SK-N-SH (cell line): ENCODE measurements around the gene HPCA. TPM values are rescaled to one million over a fixed set of nuclear protein-coding genes. Genes with fewer than 3 reads are reported as not detected.
A peak's percentile ranks its signal among the peaks of the same experiment; 100 is the strongest.

Source experiments
- CTCF ChIA-PET: fragments of 300-600, 350-600 bp; formaldehyde crosslinking; extraction: SDS; loops from one replicate; lab custom pipeline; 2021; lab: Yijun Ruan, JAX
- POLR2A ChIA-PET: fragments of 350-600 bp; sonication (Branson Sonifier 250); formaldehyde crosslinking; extraction: SDS; loops from one replicate; lab custom pipeline; 2020; ENCODE audit warnings: antibody characterized with exemption, inconsistent platforms; lab: Yijun Ruan, JAX
- DNase-seq: peaks from one replicate; pipeline ENCODE4 v3.0.0; 2012
- H2AFZ ChIP-seq: fragments of 200-600 bp; sonication (generic); 2 replicates; pipeline ENCODE4 v1.8.1; 2016; ENCODE audit warnings: antibody characterized with exemption, mild to moderate bottlenecking, low read depth
- H3F3A ChIP-seq: fragments of 200-600 bp; sonication (generic); replicated peaks from 2 replicates; pipeline ENCODE3; 2016; ENCODE audit warnings: antibody characterized with exemption, mild to moderate bottlenecking; ENCODE audit not compliant: insufficient read depth
- H3K27ac ChIP-seq, 2 experiments: fragments of 200-500 bp in 1 of 2; fragments of 200-600 bp in 1 of 2; sonication (Bioruptor generic) in 1 of 2; sonication (generic), shearing (Covaris generic) in 1 of 2; 2 replicates each; pipeline versions ENCODE4 v1.5.1 to v1.6.1; 2014 to 2016; ENCODE audit warnings: low read depth in 2 of 2, inconsistent platforms in 1 of 2, low read length in 1 of 2, mild to moderate bottlenecking in 1 of 2, mixed read lengths in 1 of 2
- H3K27me3 ChIP-seq: fragments of 200-600 bp; sonication (generic), shearing (Covaris generic); 2 replicates; pipeline ENCODE4 v1.6.1; 2016; ENCODE audit warnings: mixed run types; ENCODE audit not compliant: insufficient read depth
- H3K36me3 ChIP-seq, 2 experiments: fragments of 200-500 bp in 1 of 2; fragments of 200-600 bp in 1 of 2; sonication (Bioruptor generic) in 1 of 2; sonication (generic) in 1 of 2; replicated peaks in 1 of 2; 2 replicates each; pipeline versions ENCODE3 to v1.5.1; 2014 to 2016; ENCODE audit warnings: low read length in 1 of 2, mild to moderate bottlenecking in 1 of 2; ENCODE audit not compliant: insufficient read depth in 2 of 2, control insufficient read depth in 1 of 2
- H3K4me1 ChIP-seq, 2 experiments: fragments of 200-500 bp in 1 of 2; fragments of 200-600 bp in 1 of 2; sonication (Bioruptor generic) in 1 of 2; sonication (generic), shearing (Covaris generic) in 1 of 2; 2 replicates each; pipeline versions ENCODE4 v1.5.1 to v1.6.1; 2014 to 2016; ENCODE audit warnings: low read depth in 1 of 2, low read length in 1 of 2, mixed run types in 1 of 2; ENCODE audit not compliant: insufficient read depth in 2 of 2, control insufficient read depth in 1 of 2
- H3K4me2 ChIP-seq: fragments of 200-600 bp; sonication (generic), shearing (Covaris generic); 2 replicates; pipeline ENCODE4 v1.6.1; 2017; ENCODE audit warnings: mixed run types
- H3K4me3 ChIP-seq, 2 experiments: fragments of 200-500 bp in 1 of 2; fragments of 200-600 bp in 1 of 2; sonication (Bioruptor generic) in 1 of 2; sonication (generic), shearing (Covaris generic) in 1 of 2; 2 replicates each; pipeline versions ENCODE4 v1.5.1 to v1.8.1; 2014 to 2016; ENCODE audit warnings: low read depth in 2 of 2, inconsistent platforms in 1 of 2, low read length in 1 of 2, mild to moderate bottlenecking in 1 of 2, mixed read lengths in 1 of 2, moderate library complexity in 1 of 2
- H3K79me2 ChIP-seq: fragments of 200-600 bp; sonication (generic); 2 replicates; pipeline ENCODE4 v1.8.1; 2017; ENCODE audit warnings: mild to moderate bottlenecking; ENCODE audit not compliant: insufficient read depth
- H3K9ac ChIP-seq: fragments of 200-600 bp; sonication (generic); 2 replicates; pipeline ENCODE4 v1.6.1; 2017; ENCODE audit warnings: mixed run types
- H3K9me2 ChIP-seq: fragments of 200-600 bp; sonication (generic); 2 replicates; pipeline ENCODE4 v1.6.1; 2017; ENCODE audit warnings: mixed run types
- H3K9me3 ChIP-seq: fragments of 200-600 bp; sonication (generic); 2 replicates; pipeline ENCODE4 v1.6.1; 2017; ENCODE audit warnings: mixed run types, mild to moderate bottlenecking, moderate library complexity
- H4K20me1 ChIP-seq: fragments of 200-600 bp; sonication (generic); 2 replicates; pipeline ENCODE4 v1.6.1; 2017; ENCODE audit warnings: mild to moderate bottlenecking, mixed run types; ENCODE audit not compliant: insufficient read depth
- GATA2 ChIP-seq: sonication (generic); formaldehyde crosslinking; IDR thresholded peaks from 2 replicates; pipeline ENCODE4 v1.5.0; 2020; ENCODE audit warnings: mild to moderate bottlenecking, missing genetic modification reagents
- RAD21 ChIP-seq: IDR thresholded peaks from 2 replicates; pipeline ENCODE4 v1.6.1; 2012; ENCODE audit warnings: mild to moderate bottlenecking, low read length
- RCOR1 ChIP-seq: fragments of 150-350 bp; IDR thresholded peaks from 2 replicates; pipeline ENCODE4 v1.6.1; 2017; ENCODE audit warnings: antibody characterized with exemption, low read length
- RFX5 ChIP-seq: IDR thresholded peaks from 2 replicates; pipeline ENCODE4 v1.6.1; 2012; ENCODE audit warnings: mild to moderate bottlenecking, improper control_type of control experiment, low read length
- SIN3A ChIP-seq: IDR thresholded peaks from 2 replicates; pipeline ENCODE4 v1.6.1; 2012; ENCODE audit warnings: low read depth, mild to moderate bottlenecking, low read length, moderate library complexity, borderline replicate concordance
- SMC3 ChIP-seq: IDR thresholded peaks from 2 replicates; pipeline ENCODE4 v1.6.1; 2012; ENCODE audit warnings: low read depth, low read length, improper control_type of control experiment
- TAF1 ChIP-seq: IDR thresholded peaks from 2 replicates; pipeline ENCODE4 v1.6.1; 2012; ENCODE audit warnings: low read depth, mild to moderate bottlenecking, low read length, moderate library complexity, borderline replicate concordance
- TCF12 ChIP-seq: IDR thresholded peaks from 2 replicates; pipeline ENCODE4 v1.4.0; 2012
- USF1 ChIP-seq: IDR thresholded peaks from 2 replicates; pipeline ENCODE4 v1.4.0; 2012; ENCODE audit warnings: low read depth, borderline replicate concordance
- USF2 ChIP-seq: fragments of 150-350 bp; IDR thresholded peaks from 2 replicates; pipeline ENCODE4 v1.6.1; 2017; ENCODE audit warnings: antibody characterized with exemption, low read length, low read depth, borderline replicate concordance
- WGBS: methylation state at CpG from one replicate; pipeline ENCODE4 v1.1.6; 2017; ENCODE audit warnings: low lambda C conversion rate; 5-methylcytosine and 5-hydroxymethylcytosine counted together
- polyA plus RNA-seq, 3 experiments: library from polyadenylated mRNA; depleted of rRNA; stranded (reverse); fragments of >200 nt; gene quantifications; 2 replicates each; pipeline ENCODE4 v1.2.3, GENCODE V29; 2012

HPCA gene
- polyA plus RNA-seq, 1 of the 3 experiments (the other 2 are of a cell fraction): not detected

- H2AFZ ChIP-seq: no peak overlapping the region
- no peaks in the 10 kb centered on the region for H3K27me3 ChIP-seq
- no peak for DNase-seq
- H3K4me3 ChIP-seq: no peak overlapping the region
- POLR2A ChIA-PET: no interaction called here
- no peaks in the 10 kb centered on the region for H3K79me2 ChIP-seq
- no peak overlapping the region for H3K27ac ChIP-seq
- H3K36me3 ChIP-seq: no peaks in the 10 kb centered on the region
- no peaks in the 10 kb centered on the region for H3K9me3 ChIP-seq
- no peaks in the 10 kb centered on the region for H3F3A ChIP-seq
- H3K4me1 ChIP-seq: no peaks in the 10 kb centered on the region
- H3K4me2 ChIP-seq: no peak overlapping the region
- CTCF ChIA-PET: interaction anchor here (1.4 to 8.9 kb wide), 3 partner anchors 81 to 159 kb away, joined by 6 to 95 read pairs (median 8); no protein-coding TSS in a partner anchor
- TF ChIP-seq RAD21: no peak
- no peak for TF ChIP-seq RFX5
- TF ChIP-seq USF1: no peak
- no peak for TF ChIP-seq GATA2 (CRISPR knock-in tag)
- TF ChIP-seq TCF12: no peak
- no peak for TF ChIP-seq USF2
- no peak for TF ChIP-seq SMC3
- no peak for TF ChIP-seq TAF1
- TF ChIP-seq SIN3A: no peak
- no peaks in the 10 kb centered on the region for H4K20me1 ChIP-seq
- no peak overlapping the region for H3K9ac ChIP-seq
- no peaks in the 10 kb centered on the region for H3K9me2 ChIP-seq
- 62% methylated on average over 2 of the region's 2 CpGs for WGBS
These were observed 41.1 kb downstream of the HPCA start for GRCh38 chr1:32927441-32927840.

GRCh38 chr1:32928285-32928684 is 42.0 kb downstream of the HPCA start:
- H4K20me1 ChIP-seq: no peaks in the 10 kb centered on the region
- ChIA-PET CTCF (interaction anchor here (1.4 to 8.9 kb wide), 3 partner anchors 80 to 158 kb away, joined by 6 to 95 read pairs (median 8); no protein-coding TSS in a partner anchor), POLR2A (interaction anchor here (0.6 kb wide), 1 partner anchor 355 kb away, joined by 4 read pairs; no protein-coding TSS in a partner anchor)
- H3K4me1 ChIP-seq: no peaks in the 10 kb centered on the region; a peak in 1 of 4 replicates
- no peak overlapping the region for H3K9ac ChIP-seq
- H3K4me3 ChIP-seq: no peak overlapping the region
- H3K27ac ChIP-seq: no peak overlapping the region
- TF ChIP-seq RCOR1 (peak; percentile 17; the same call in 1 of the 2 replicates), GATA2 (CRISPR knock-in tag) (no peak)
- peaks cover 6% of the 10 kb centered on the region for H3F3A ChIP-seq
- no peaks in the 10 kb centered on the region for H3K36me3 ChIP-seq
- H2AFZ ChIP-seq: no peak overlapping the region
- WGBS: 92% methylated on average over 2 of the region's 2 CpGs
- H3K9me3 ChIP-seq: no peaks in the 10 kb centered on the region
- no peak for DNase-seq
- no peaks in the 10 kb centered on the region for H3K79me2 ChIP-seq
- no peaks in the 10 kb centered on the region for H3K9me2 ChIP-seq
- no peak overlapping the region for H3K4me2 ChIP-seq
- no peaks in the 10 kb centered on the region for H3K27me3 ChIP-seq
